Left cardiac atrium (tissue), 4 donors: ENCODE data around the gene RSPH3. TPM values are rescaled to one million over a fixed set of nuclear protein-coding genes. Genes with fewer than 3 reads are reported as not detected.
"Not testable (repeated sequence)": the region's sequence is repeated elsewhere in the genome, so short reads cannot be mapped to it uniquely, and the experiment has no call there.

Experiments used
- ATAC-seq, 2 donors: fragments of 200-7000 bp; cut with Tn5 transposase; one replicate each; pipeline ENCODE4 v1.9.1; 2020; ENCODE audit warnings: mild to moderate bottlenecking in 2 of 2, moderate library complexity in 2 of 2
- DNase-seq: peaks from one replicate; pipeline ENCODE4 v3.0.0-alpha.2; 2020
- intact Hi-C, 2 donors: fragments of 100-400 bp; cut with DNase I; formaldehyde crosslinking; loops; one replicate each; pipeline versions ENCODE4 v1.14.1 to v1.15.1; 2022 to 2023
- long read RNA-seq: library from polyadenylated mRNA; unstranded; transcript quantifications from one replicate; pipeline ENCODE4 v2.0.0, GENCODE V29; 2021
- total RNA-seq, 2 donors: library from RNA; stranded (reverse); fragmentation: NEBNext Ultra II Directional; extraction: Animal tissue kit (Norgen Biotek cat#: 25700); gene quantifications; one replicate each; pipeline ENCODE4 v1.2.1, GENCODE V29; 2021
- donor health status: DM: no; HTN: yes; CAD: no.
- donor health status: DM: no; HTN: yes; CAD: no; lungs with severe emphysema.
- donor health status: DM: yes; HTN: yes; CAD: no.
- donor health status: Dilated cardiomyopathy.

Gene RSPH3, protein sequence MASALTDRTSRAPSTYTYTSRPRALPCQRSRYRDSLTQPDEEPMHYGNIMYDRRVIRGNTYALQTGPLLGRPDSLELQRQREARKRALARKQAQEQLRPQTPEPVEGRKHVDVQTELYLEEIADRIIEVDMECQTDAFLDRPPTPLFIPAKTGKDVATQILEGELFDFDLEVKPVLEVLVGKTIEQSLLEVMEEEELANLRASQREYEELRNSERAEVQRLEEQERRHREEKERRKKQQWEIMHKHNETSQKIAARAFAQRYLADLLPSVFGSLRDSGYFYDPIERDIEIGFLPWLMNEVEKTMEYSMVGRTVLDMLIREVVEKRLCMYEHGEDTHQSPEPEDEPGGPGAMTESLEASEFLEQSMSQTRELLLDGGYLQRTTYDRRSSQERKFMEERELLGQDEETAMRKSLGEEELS
- 10 to 100 TPM in 1 of 2 donors, 1 to 10 TPM in 1; 9.1 to 10.1 TPM for total RNA-seq
- long read RNA-seq, full-length matches to known transcripts = 6 of 9 reads
- long read RNA-seq, partial matches to known transcripts = 0 of 9 reads
- long read RNA-seq, other reads (novel, unspliced or antisense) = 3 of 9 reads

DNA sequence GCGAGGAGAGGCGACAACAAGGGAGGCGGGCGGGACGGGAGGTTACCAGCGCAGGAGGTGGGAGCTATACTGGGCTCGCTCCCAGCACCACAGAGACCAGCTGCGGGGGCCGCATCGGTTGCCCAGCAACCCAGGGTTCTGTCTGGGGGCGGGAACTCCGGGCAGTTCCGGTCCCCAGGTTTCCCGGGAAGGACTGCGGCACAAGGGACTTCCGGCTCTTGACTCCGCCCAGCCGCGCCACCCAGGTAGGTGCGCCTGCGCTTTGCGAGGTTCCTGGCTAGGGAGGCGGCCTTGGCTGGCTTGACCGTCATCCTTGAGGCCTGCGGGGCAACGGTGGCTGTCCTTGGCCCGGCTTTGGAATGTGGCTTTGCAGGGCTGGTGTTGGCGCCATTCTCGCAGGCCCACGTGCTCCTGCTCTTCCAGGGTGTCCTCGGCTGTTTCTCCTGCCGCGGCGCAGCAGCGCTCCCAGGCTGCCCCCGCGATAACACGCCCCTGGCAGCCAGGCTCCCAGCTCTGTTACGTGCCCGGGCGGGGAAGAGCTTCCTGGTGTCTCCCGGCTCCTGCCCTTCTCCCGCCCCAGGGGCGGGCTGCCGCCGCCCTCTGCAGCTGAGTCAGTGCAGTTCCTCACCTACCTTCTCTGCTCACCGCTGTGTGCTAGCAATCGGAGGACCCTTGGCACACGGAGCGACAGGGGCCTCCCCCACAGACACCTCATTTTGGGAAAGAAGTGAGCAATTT, at the start of gene RSPH3:
TSS of gene RSPH3 (minus strand) at position 537 of the 738 bp plus-strand sequence. CDS start 652 bp downstream, outside the sequence.
- ATAC-seq = peak; percentile 96 to 97
- intact Hi-C loops = loop anchor here in 1 of 2 donors (10.0 kb wide), 1 partner anchor 105 kb away; no protein-coding TSS in a partner anchor
- peak; percentile 94 for DNase-seq

DNA sequence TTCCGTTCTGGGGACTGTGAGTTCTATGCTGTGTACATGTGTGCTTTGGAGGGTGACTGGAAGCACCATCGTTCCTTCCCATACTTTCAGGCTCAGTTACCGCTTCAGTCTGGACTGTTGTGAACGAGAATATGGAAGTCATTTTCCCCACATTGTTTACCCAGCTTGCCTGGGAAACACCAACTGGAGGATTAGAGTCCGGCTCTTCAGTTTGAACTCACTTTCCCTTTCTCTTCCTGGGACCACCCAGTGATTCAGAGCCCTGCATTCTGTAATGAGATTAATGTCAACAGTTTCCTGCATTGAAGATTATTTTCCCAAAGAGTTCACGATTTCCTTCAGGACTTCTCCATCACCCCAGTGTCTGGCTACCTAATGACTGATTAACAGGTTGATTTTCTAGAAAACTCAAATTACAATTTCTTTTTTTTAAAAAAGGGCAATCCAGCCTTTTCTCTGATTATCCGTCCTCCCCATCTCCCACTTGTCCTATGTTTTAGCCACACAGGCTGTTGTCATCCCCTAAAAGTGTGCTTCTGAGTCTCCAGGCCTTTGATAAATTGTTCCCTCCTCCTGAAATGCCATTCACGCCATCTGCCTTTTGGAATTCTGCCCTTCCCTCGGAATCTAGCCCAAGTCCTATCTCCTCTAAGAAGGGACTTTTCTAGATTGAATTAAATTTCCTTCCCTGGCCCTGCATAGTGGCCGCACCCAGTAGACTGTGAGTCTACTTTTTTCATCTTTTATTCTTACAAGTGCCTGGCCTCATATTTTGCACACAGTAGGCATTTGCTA, 48.1 kb upstream of the RSPH3 start:
- DNase-seq (no peak), ATAC-seq (no peak)
- intact Hi-C loops = loop anchor here in 1 of 2 donors (5.0 kb wide), 1 partner anchor 54 kb away; no protein-coding TSS in a partner anchor

- intact Hi-C loops = loop anchor here in 1 of 2 donors (5.0 kb wide), 1 partner anchor 56 kb away; no protein-coding TSS in a partner anchor
These were observed 45.8 kb upstream of the RSPH3 start for GRCh38 chr6:159045801-159046200.

DNA sequence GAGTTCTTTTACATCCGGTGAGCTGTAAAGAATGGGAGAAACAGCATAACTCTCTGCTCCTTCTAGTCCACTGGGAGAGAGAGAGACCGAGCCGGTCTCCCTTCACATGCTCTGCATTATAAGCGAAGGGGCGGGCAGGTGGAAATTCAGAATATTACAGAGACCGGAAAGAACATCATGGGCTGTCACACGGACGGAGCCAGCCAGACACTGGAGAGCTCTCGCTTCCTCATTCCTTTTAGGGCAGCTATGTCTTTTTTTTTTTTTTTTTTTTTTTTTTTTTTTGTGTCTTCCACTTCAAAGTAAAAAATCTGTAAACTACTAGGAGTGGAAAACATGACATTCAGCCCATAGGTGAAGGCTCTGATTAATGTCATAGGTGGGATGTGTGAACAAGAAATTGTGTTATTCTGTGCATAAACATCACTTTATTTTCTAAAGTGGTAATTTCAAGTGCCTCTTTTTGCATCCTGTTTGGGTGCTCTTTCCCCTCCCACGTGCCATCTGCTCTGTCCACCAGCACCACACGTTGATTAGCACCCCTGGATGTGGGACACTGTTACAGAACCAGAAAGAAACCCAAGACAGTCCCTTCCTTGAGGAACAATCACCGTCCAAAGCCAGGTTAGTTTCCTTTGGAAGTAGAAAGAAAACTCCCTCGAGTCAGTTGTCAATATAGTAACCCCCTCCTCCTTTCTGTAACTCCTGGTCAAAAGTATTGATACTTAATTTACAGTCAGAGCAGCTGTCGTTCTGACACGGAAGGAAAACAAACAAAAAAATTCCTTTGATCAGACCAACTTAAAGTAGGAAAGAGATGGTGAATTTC, 45.1 kb upstream of the RSPH3 start, which contains the start of gene TAGAP:
TSS of gene TAGAP (minus strand) at position 93 of the 829 bp plus-strand sequence. CDS start 845 bp downstream, outside the sequence.
- peak; percentile 72 for DNase-seq
- intact Hi-C loops = loop anchor here (5.0 kb wide), 1 partner anchor 57 kb away; no protein-coding TSS in a partner anchor
- peak; percentile 86 to 91 for ATAC-seq

More at GRCh38 chr6:159045801-159046200, 45.8 kb upstream of the RSPH3 start:
- DNase-seq (no peak), ATAC-seq (no peak)

DNA sequence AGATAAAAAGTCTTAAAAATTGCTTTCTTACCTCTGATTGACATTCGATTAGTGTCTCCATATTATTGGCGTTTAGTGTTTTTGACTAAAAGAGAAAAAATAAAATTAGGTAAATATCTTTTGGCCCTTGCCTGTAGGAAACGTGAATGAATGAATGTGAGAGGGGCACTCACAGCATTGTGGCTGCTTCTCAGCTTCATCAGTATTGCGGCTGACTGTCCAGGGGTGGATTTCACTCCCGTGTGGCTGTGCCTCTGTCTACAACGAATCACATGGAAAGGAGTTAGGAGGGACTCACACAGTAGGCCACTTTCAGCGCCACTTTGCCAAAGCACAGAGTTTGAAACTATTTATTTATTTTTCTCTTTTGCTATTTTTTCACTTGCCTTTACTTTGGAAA, 43.9 kb upstream of the RSPH3 start:
- intact Hi-C loops = loop anchor here in 1 of 2 donors (5.0 kb wide), 1 partner anchor 58 kb away; no protein-coding TSS in a partner anchor
- DNase-seq (no peak), ATAC-seq (peak in 1 of 2 donors; percentile 34)

DNA sequence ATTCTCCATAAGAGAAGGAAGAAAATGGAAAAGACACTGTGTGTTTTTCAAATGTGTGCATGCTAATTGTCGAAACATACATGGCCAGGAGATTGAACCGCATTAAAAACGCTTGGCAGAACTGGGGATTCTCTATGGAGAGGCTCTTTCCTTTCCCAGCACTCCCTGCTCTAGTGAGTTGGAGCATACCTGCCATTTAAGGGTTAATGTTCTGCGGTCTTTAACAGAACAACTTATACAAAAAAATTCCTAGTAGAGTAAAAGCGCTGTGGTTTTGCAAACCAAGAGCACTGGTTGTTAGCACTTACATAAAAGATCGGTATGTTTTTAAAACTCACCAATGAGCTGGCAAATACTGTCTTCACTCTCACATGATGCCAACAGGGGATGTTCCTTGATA, 43.2 kb upstream of the RSPH3 start:
- intact Hi-C loops = loop anchor here in 1 of 2 donors (5.0 kb wide), 1 partner anchor 59 kb away; no protein-coding TSS in a partner anchor
- no peak for DNase-seq
- ATAC-seq = no peak

- no peak for DNase-seq
- no peak for ATAC-seq
- intact Hi-C loops = loop anchor here in 1 of 2 donors (1.0 to 5.0 kb wide), 2 partner anchors 59 to 91 kb away; no protein-coding TSS in a partner anchor
These were observed 42.8 kb upstream of the RSPH3 start for GRCh38 chr6:159042826-159043181.

GRCh38 chr6:159042003-159042825, 42.2 kb upstream of the RSPH3 start:
- peak; percentile 75 to 76 for ATAC-seq
- DNase-seq = peak; percentile 44
- intact Hi-C loops = loop anchor here in 1 of 2 donors (1.0 to 5.0 kb wide), 2 partner anchors 60 to 92 kb away; no protein-coding TSS in a partner anchor

DNA sequence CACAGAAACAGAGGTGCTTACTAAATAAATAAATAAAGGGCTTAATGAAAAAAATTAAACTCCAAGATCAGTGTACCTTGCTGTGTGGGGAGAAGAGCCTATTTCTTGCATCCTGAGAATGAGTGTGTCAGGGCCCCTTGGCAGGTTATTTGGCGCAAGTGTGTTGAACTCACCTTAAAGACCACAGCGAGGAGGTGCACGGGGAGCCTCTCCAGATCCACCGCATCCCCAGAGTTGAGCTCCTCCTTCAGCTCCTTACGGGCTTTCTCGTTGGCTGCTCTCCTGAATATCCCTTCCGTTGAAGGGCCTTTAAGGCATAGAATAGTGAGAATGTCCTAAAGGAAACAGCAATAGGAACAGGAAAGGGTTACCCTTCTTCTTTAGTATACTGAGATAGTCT, 41.2 kb upstream of the RSPH3 start:
- DNase-seq (no peak), ATAC-seq (no peak)
- intact Hi-C loops = loop anchor here in 1 of 2 donors (5.0 kb wide), 1 partner anchor 61 kb away; no protein-coding TSS in a partner anchor

- DNase-seq (no peak), ATAC-seq (no peak)
- intact Hi-C loops = loop anchor here in 1 of 2 donors (5.0 kb wide), 1 partner anchor 62 kb away; no protein-coding TSS in a partner anchor
These were observed 39.9 kb upstream of the RSPH3 start for GRCh38 chr6:159039885-159040258.

DNA sequence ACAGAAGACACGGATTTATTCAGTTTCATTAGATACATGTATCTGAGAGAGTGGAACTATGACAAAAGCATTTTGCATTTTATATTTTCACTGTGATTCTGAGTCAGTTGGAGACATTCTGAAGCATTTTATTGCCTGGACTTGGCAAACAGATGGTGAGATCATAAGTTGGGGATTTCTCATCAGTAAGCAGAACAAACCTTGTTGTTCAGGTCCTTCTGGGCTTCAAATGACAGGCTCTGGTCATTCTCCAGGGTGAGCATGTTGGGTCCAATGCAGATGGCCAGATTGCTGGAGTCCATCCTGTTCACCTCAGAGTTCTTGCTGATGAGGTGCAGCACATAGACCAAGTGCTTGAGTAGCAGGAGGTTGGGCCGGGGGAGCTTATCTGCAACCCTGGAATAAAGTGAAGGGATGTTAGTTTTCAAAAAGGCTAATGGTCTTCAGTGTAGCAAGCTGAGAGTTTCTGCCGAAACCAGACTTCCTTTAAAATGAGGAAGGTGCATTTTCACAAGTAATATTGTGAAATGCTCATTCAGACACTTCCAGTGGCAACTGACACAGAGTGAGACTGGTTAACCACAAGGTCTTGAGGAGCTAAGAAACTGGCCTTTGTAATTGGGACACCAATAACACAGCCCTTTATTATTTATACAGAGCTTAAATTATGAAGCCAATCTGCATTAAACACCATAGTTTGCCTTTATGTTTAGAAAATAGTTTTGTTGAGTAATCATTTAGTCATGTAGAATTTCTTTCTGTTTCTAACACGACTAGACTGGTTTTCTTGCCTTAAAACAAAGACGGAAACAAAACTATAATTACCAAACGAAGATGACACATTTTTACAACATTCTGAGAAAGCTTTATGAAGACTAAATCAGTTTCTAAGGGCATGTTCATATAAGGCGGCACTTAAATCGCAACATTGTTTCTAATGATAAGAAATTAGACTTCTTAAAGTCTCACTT, 39.2 kb upstream of the RSPH3 start:
- DNase-seq (no peak), ATAC-seq (peak in 1 of 2 donors; percentile 35)
- intact Hi-C loops = no loop called here

GRCh38 chr6:159038318-159038717, 38.3 kb upstream of the RSPH3 start:
- peak in 1 of 2 donors; percentile 27 for ATAC-seq
- intact Hi-C loops, DNase-seq: not testable (repeated sequence)

DNA sequence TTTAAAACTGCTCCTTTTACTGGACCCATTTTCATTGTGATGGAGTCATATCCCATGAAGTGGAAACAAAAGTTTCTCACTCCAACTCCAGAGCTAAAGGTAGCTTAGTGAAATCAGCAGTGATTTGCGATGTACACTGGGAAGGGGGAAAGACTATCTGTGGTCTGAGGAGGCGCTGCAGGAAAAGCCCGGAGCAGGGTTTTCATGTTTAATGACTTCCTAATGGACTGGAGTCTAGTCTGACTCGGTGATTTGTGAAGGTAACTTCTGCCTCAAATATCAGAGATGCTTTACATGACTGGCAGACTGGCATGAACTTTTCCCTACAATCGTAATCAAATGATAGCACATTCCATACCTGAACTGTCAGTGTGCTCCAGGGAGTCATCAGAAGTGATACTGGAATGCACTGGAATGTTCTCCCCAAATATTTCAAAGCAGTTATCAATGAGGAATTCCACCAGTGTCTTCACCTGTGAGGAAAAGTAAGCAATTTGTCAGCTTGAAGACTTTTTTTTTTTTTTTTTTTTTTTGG, 37.8 kb upstream of the RSPH3 start:
- ATAC-seq = peak in 1 of 2 donors; percentile 15
- no peak for DNase-seq
- intact Hi-C loops = no loop called here

GRCh38 chr6:159036673-159037072, 36.7 kb upstream of the RSPH3 start:
- DNase-seq (no peak), ATAC-seq (no peak)
- intact Hi-C loops = no loop called here

- intact Hi-C loops = no loop called here
- DNase-seq = no peak
- ATAC-seq = no peak
These were observed 35.9 kb upstream of the RSPH3 start for GRCh38 chr6:159035891-159036290.
